Aorta (tissue), 5 donors: Measurements from ENCODE around the gene GPR78. TPM values are rescaled to one million over a fixed set of nuclear protein-coding genes. Genes with fewer than 3 reads are reported as not detected.

Experiments used
- ATAC-seq: fragments of 200-7000 bp; cut with Tn5 transposase; one replicate; pipeline ENCODE4 v1.9.1; 2022; ENCODE audit warnings: moderate library complexity; ENCODE audit not compliant: low FRiP score
- DNase-seq, 2 donors: peaks; one replicate each; pipeline ENCODE4 v3.0.0-alpha.2; 2020
- H3K27ac ChIP-seq, 2 donors: one replicate each; pipeline ENCODE4 v1.5.1; 2013; ENCODE audit warnings: low read length in 2 of 2, mild to moderate bottlenecking in 2 of 2, moderate library complexity in 2 of 2, control low read depth in 1 of 2, inconsistent platforms in 1 of 2, low read depth in 1 of 2
- H3K27me3 ChIP-seq, 2 donors: one replicate each; pipeline ENCODE4 v1.6.1; 2013; ENCODE audit warnings: control low read depth in 1 of 2, low read length in 1 of 2, mild to moderate bottlenecking in 1 of 2, moderate library complexity in 1 of 2; ENCODE audit not compliant: insufficient read depth in 2 of 2, control insufficient read depth in 1 of 2
- H3K36me3 ChIP-seq, 2 donors: one replicate each; pipeline ENCODE4 v1.6.1; 2013; ENCODE audit warnings: control low read depth in 1 of 2, low read length in 1 of 2, mild to moderate bottlenecking in 1 of 2; ENCODE audit not compliant: insufficient read depth in 2 of 2, control insufficient read depth in 1 of 2
- H3K4me1 ChIP-seq, 2 donors: one replicate each; pipeline ENCODE4 v1.6.1; 2013; ENCODE audit warnings: low read length in 2 of 2, control low read depth in 1 of 2, mild to moderate bottlenecking in 1 of 2, moderate library complexity in 1 of 2; ENCODE audit not compliant: insufficient read depth in 2 of 2, control insufficient read depth in 1 of 2
- H3K4me3 ChIP-seq, 2 donors: one replicate each; pipeline ENCODE4 v1.5.1; 2013; ENCODE audit warnings: low read length in 2 of 2, control low read depth in 1 of 2, mild to moderate bottlenecking in 1 of 2
- H3K9me3 ChIP-seq: one replicate; pipeline ENCODE4 v1.6.1; 2013; ENCODE audit warnings: mild to moderate bottlenecking, low read length; ENCODE audit not compliant: control insufficient read depth
- WGBS, 2 donors: extraction: QIAGEN DNeasy Blood & Tissue Kit; methylation state at CpG; one replicate each; pipeline ENCODE4 v1.1.7; 2013; 5-methylcytosine and 5-hydroxymethylcytosine counted together
- intact Hi-C, 2 donors: fragments of 100-400 bp; cut with DNase I; formaldehyde crosslinking; loops; one replicate each; pipeline versions ENCODE4 v1.14.2 to v1.15.0; 2022
- polyA plus RNA-seq, 2 donors: library from polyadenylated mRNA; stranded (reverse); fragments of 200-250 nt; gene quantifications; one replicate each; pipeline ENCODE4 v1.2.3, GENCODE V29; 2013
- total RNA-seq, 2 donors: library from RNA; stranded (reverse); fragmentation: NEBNext Ultra II Directional; extraction: Animal tissue kit (Norgen Biotek cat#: 25700); gene quantifications; one replicate each; pipeline ENCODE4 v1.2.1, GENCODE V29; 2021
- donor health status: healthy with polysubstance abuse.
- donor health status: Bipolar disorder and iron deficiency.
- donor health status: DM: no; HTN: no; CAD: no.
- donor health status: DM: no; HTN: no; CAD: no.
- donor health status: DM: yes; HTN: yes; CAD: no.

The GPR78 gene
- total and polyA plus RNA-seq, 4 donors: 0.48 TPM; not detected in 3

- intact Hi-C loops: no loop called here
- DNase-seq: no peak
- H3K27me3 ChIP-seq: no peaks in the 10 kb centered on the region
- no peak overlapping the region for H3K4me3 ChIP-seq
- no peaks in the 10 kb centered on the region for H3K4me1 ChIP-seq
- H3K36me3 ChIP-seq: no peaks in the 10 kb centered on the region
- no peak for ATAC-seq
- H3K27ac ChIP-seq: no peak overlapping the region
- H3K9me3 ChIP-seq: no peaks in the 10 kb centered on the region
- WGBS, 2 donors: 73 to 78% methylated on average over 4 of the region's 4 CpGs
These were observed 2.2 kb upstream of the GPR78 start for GRCh38 chr4:8577972-8578371.

- Histone ChIP-seq H3K4me3 (no peak overlapping the region), H3K9me3 (no peaks in the 10 kb centered on the region), H3K27ac (no peak overlapping the region), H3K36me3 (no peaks in the 10 kb centered on the region), H3K4me1 (no peaks in the 10 kb centered on the region), H3K27me3 (no peaks in the 10 kb centered on the region)
- DNase-seq: no peak
- WGBS, 2 donors: 66 to 79% methylated on average over 3 of the region's 3 CpGs
- intact Hi-C loops: no loop called here
- no peak for ATAC-seq
These were observed 1.5 kb upstream of the GPR78 start for GRCh38 chr4:8578717-8579116.

GRCh38 chr4:8579526-8580320 is 469 bp upstream of the GPR78 start:
- H3K4me3 ChIP-seq: no peak overlapping the region
- H3K27ac ChIP-seq: no peak overlapping the region
- intact Hi-C loops: no loop called here
- H3K36me3 ChIP-seq: no peaks in the 10 kb centered on the region
- 23 to 32% methylated on average over 12 of the region's 12 CpGs for WGBS, 2 donors
- DNase-seq (no peak), ATAC-seq (no peak)
- no peaks in the 10 kb centered on the region for H3K27me3 ChIP-seq
- no peaks in the 10 kb centered on the region for H3K9me3 ChIP-seq
- H3K4me1 ChIP-seq: no peaks in the 10 kb centered on the region

GRCh38 chr4:8581094-8581861 is 1.1 kb downstream of the GPR78 start:
- DNase-seq (peak in 1 of 2 donors; percentile 52), ATAC-seq (peak; percentile 28)
- Histone ChIP-seq H3K9me3 (no peaks in the 10 kb centered on the region), H3K4me3 (no peak overlapping the region), H3K4me1 (no peaks in the 10 kb centered on the region), H3K36me3 (no peaks in the 10 kb centered on the region), H3K27ac (no peak overlapping the region), H3K27me3 (no peaks in the 10 kb centered on the region)
- intact Hi-C loops: no loop called here
- 47 to 50% methylated on average over 65 to 66 of the region's 66 CpGs for WGBS, 2 donors

- Histone ChIP-seq H3K27me3 (no peaks in the 10 kb centered on the region), H3K9me3 (no peaks in the 10 kb centered on the region), H3K27ac (no peak overlapping the region), H3K4me1 (no peaks in the 10 kb centered on the region), H3K4me3 (no peak overlapping the region), H3K36me3 (no peaks in the 10 kb centered on the region)
- DNase-seq (no peak), ATAC-seq (no peak)
- intact Hi-C loops: no loop called here
- 57 to 72% methylated on average over 2 of the region's 2 CpGs for WGBS, 2 donors
These were observed 1.8 kb downstream of the GPR78 start for GRCh38 chr4:8582016-8582415.

- no peaks in the 10 kb centered on the region for H3K36me3 ChIP-seq
- H3K9me3 ChIP-seq: no peaks in the 10 kb centered on the region
- no peak overlapping the region for H3K27ac ChIP-seq
- WGBS, 2 donors: 89 to 92% methylated on average over 12 of the region's 12 CpGs
- DNase-seq (peak in 1 of 2 donors; percentile 60), ATAC-seq (no peak)
- H3K4me3 ChIP-seq: no peak overlapping the region
- H3K27me3 ChIP-seq: no peaks in the 10 kb centered on the region
- intact Hi-C loops: no loop called here
- no peaks in the 10 kb centered on the region for H3K4me1 ChIP-seq
These were observed 2.2 kb downstream of the GPR78 start for GRCh38 chr4:8582436-8582835.

- H3K4me1 ChIP-seq: no peaks in the 10 kb centered on the region
- no peaks in the 10 kb centered on the region for H3K27me3 ChIP-seq
- H3K9me3 ChIP-seq: no peaks in the 10 kb centered on the region
- ATAC-seq (no peak), DNase-seq (peak in 1 of 2 donors; percentile 47)
- H3K27ac ChIP-seq: no peak overlapping the region
- H3K4me3 ChIP-seq: no peak overlapping the region
- 64 to 70% methylated on average over 9 of the region's 9 CpGs for WGBS, 2 donors
- intact Hi-C loops: no loop called here
- H3K36me3 ChIP-seq: no peaks in the 10 kb centered on the region
These were observed 2.9 kb downstream of the GPR78 start for GRCh38 chr4:8582941-8583654.

GRCh38 chr4:8583655-8584025 is 3.4 kb downstream of the GPR78 start:
- H3K4me3 ChIP-seq: no peak overlapping the region
- DNase-seq (no peak), ATAC-seq (no peak)
- no peak overlapping the region for H3K27ac ChIP-seq
- H3K9me3 ChIP-seq: no peaks in the 10 kb centered on the region
- H3K36me3 ChIP-seq: no peaks in the 10 kb centered on the region
- no peaks in the 10 kb centered on the region for H3K4me1 ChIP-seq
- 66 to 67% methylated on average over 4 of the region's 4 CpGs for WGBS, 2 donors
- H3K27me3 ChIP-seq: no peaks in the 10 kb centered on the region
- intact Hi-C loops: no loop called here
